Mesangial cell (primary cell): ENCODE measurements around the gene HOXB7. TPM values are rescaled to one million over a fixed set of nuclear protein-coding genes. Genes with fewer than 3 reads are reported as not detected.

Experiments used
- total RNA-seq: library from RNA; depleted of rRNA; stranded (reverse); fragments of >200 nt; gene quantifications from 2 replicates; pipeline ENCODE4 v1.2.3, GENCODE V29; 2015

The HOXB7 gene
- total RNA-seq, result 12.1 and 14.7 TPM in 2 replicates

GRCh38 chr17:48610282-48611211 lies at the start of gene HOXB7:
Gene HOXB7 (minus strand): TSS chr17:48611017. CDS start chr17:48610918, 99 bp downstream.

DNA sequence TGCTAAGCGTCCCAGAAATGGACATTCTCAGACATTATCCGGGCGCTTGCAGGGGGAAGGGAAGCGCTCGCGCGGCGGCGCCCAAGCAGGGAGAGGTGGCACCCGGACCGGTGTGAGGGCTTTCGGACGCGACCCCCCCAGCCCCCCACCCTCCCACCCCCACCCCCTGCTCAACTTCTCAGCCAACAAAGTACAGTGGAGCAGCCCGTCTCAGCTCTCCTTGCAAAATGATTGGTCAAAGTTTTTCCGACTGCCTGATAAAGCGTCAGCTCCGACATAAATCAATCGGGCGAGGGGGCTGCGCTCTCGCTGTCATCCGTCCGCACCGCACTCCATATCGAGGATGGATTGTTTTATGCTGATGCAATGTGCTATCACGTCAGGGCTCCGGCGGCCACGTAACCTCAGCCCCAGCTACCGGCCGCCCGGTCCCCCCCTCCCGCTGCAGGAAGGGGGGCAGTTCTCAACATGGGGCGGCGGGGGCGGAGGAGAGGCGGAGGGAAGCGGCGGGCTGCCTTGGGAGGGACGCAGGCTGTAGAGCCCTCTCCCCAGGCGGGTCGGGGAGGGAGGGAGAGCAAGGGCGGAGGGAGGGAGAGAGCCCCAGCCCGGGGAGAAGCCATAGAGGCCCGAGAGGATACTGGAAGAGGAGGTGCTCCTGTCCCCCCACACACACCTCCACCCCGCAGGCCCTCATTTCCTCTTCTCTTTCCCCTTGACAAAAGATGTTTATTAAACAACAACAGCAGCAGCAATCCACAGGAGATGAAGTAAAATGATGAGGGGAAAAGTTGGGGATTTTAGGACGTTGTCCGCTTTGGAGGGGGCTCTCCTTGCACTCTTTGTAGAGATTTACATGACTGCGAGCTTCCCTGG lies 15.7 kb upstream of the HOXB7 start, which contains the start of gene HOXB9:
HOXB9 (minus strand) TSS at position 114 of the 873 bp plus-strand sequence; CDS start at position 25, 89 bp downstream.

DNA sequence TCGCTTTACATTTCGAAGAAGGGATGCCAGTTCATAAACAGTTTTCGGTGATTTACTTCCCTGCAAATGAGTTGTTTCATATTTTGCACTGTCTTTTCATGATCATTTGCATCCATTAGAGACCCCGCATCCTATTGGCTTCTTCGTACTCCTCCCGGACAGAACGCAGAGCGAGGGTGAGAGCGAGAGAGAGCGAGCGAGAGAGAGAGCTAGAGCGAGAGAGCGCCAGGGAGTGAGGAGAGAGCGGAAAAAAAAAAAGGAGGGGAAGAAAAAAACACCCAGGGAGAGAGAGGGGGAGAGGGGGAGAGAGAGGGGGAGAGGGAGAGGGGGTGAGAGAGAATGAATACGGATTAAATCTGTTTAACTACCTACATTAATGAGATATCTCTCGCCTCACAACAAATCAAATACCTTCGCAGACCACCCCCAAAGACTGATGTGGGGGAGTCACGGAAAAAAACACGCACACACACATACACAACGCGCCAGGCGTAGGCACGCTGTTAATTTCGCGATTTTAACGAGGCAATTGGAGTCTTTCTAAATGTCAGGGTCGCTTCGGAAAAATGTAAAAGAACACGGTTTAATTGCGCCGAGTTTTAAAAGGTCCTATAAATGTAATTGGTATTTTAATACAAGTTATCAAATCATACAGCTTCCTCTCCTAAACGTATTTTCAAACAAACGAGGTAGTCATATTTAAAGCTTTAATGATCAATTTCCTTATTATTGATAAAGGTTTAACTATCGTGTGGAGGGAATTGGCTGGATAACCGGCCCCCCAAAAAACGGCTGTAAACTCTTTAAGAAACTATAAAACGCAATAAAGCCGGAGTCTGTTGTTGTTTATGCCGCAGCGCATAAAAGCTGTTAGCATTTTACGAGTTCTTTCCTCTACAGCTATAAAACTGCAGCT lies 4.5 kb upstream of the HOXB7 start, which contains the start of gene HOXB8:
HOXB8 (minus strand) TSS at position 246 of the 916 bp plus-strand sequence. CDS start 588 bp downstream, outside the sequence.

GRCh38 chr17:48604770-48605329 lies 6.0 kb downstream of the HOXB7 start, which contains the start of gene HOXB6:
Gene HOXB6 (minus strand): TSS chr17:48604986. CDS start chr17:48598150, 6,836 bp downstream.

DNA sequence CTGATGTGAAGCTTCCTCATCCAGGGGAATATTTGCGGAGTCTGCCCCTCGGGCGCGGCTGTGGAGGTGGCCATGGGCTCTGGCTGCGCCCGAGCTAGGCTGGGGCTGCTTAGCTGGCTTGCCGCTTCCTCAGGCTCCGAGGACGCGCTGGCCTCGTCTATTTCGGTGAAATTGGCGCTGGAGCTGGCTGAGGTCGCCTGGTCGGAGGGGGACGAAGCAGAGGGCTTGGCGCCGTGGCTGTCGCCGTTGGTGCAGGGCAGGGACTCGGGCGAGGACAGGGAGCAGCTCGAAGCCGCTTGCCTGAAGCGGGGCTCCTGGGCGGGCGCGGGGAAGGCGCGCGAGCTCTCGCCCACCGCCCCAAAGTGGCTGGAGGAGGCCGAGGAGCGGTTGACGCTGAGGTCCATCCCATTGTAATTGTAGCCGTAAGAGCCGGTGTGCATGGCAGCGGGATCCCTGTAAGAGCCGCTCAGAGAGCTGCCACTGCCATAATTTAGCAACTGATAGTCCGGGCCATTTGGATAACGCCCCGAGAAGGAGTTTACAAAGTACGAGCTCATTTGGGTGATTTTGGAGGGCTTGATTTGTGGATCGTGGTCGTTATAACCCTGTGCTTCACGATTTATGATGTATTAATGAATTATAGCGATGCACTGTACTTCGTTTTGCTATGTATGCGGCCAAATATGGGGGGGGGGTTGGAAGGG lies 17.5 kb downstream of the HOXB7 start, which contains the start of gene HOXB5:
HOXB5 (minus strand) TSS at position 654 of the 704 bp plus-strand sequence; CDS start at position 557, 97 bp downstream.

GRCh38 chr17:48589831-48590606 lies 20.8 kb downstream of the HOXB7 start, which contains the start of gene HOXB3:
Gene HOXB3 (minus strand): TSS chr17:48590241. CDS start chr17:48552474, 37,767 bp downstream.

GRCh38 chr17:48577946-48578615 lies 32.7 kb downstream of the HOXB7 start, which contains the start of gene HOXB4:
Gene HOXB4 (minus strand): TSS chr17:48578350. CDS start chr17:48578319, 31 bp downstream.

Other genes with a start within 250 kb of the HOXB7 start
- gene SKAP1, start 180.8 kb downstream of the HOXB7 start, total RNA-seq, result 0.33 and 0.51 TPM in 2 replicates
- not detected in 2 replicates for gene HOXB1, start 80.0 kb downstream of the HOXB7 start, total RNA-seq
- gene HOXB2, start 65.9 kb downstream of the HOXB7 start, total RNA-seq, result 25.6 and 51.0 TPM in 2 replicates
- 1.5 and 4.1 TPM in 2 replicates for gene HOXB4, start 32.7 kb downstream of the HOXB7 start, total RNA-seq
- 16.0 and 39.2 TPM in 2 replicates for gene HOXB3, start 20.8 kb downstream of the HOXB7 start, total RNA-seq
- 1.3 and 3.4 TPM in 2 replicates for gene HOXB5, start 17.2 kb downstream of the HOXB7 start, total RNA-seq
- gene HOXB6, start 6.0 kb downstream of the HOXB7 start, total RNA-seq, result 14.5 and 29.4 TPM in 2 replicates
- 7.7 and 21.9 TPM in 2 replicates for gene HOXB8, start 4.3 kb upstream of the HOXB7 start, total RNA-seq
- 27.1 and 43.1 TPM in 2 replicates for gene HOXB9, start 15.3 kb upstream of the HOXB7 start, total RNA-seq
- gene PRAC1, start 111.5 kb upstream of the HOXB7 start, total RNA-seq, result not detected in 2 replicates
- gene PRAC2, start 112.2 kb upstream of the HOXB7 start, total RNA-seq, result not detected in 2 replicates
- gene HOXB13, start 117.7 kb upstream of the HOXB7 start, total RNA-seq, result not detected in 2 replicates
- gene TTLL6, start 206.2 kb upstream of the HOXB7 start, total RNA-seq, result under 0.01 TPM in 1 of 2 replicates, not detected in the other
- 14.5 and 15.6 TPM in 2 replicates for gene CALCOCO2, start 220.0 kb upstream of the HOXB7 start, total RNA-seq